ENCODE results near the gene TMEM190.
A peak's percentile ranks its signal among the peaks of the same experiment; 100 is the strongest.

TMEM190 gene

DNA sequence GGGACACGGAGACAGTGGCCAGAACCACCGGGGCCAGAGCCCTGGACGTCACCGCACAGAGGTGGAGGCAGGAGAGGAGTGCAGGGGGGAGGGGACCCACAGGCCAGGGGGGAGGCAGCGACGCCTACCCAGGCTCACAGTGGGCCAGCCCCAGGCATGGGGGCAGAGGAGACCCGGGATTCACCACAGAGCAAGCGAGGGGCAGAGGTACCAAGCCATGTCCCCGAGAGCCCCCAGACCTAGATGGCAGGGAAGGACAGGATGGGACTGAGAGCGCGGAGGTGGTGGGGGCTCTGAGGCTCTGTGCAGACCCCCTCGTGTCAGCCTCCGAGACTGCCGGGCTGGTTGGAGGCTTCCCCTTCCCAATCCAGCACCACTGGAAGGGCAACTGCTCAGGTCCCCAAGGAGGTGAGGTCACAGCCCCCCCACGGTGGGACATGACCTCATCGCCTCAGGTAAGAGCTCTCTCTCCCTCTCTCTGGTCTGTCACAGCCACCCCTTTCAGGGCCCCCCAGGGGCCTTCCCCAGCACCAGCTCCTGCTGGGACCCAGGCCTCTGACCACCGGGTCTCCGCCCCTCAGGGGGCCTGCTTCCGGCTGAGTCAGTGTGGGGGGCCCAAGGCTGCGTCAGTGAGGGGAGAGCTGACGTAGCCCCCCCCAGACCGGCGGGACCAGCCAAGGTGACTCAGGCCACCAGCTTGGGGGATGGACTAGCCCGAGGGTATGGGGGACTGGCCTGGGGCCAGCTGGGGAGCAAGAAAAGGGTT, 4.1 kb upstream of the TMEM190 start:
- no peak for DNase-seq

DNA sequence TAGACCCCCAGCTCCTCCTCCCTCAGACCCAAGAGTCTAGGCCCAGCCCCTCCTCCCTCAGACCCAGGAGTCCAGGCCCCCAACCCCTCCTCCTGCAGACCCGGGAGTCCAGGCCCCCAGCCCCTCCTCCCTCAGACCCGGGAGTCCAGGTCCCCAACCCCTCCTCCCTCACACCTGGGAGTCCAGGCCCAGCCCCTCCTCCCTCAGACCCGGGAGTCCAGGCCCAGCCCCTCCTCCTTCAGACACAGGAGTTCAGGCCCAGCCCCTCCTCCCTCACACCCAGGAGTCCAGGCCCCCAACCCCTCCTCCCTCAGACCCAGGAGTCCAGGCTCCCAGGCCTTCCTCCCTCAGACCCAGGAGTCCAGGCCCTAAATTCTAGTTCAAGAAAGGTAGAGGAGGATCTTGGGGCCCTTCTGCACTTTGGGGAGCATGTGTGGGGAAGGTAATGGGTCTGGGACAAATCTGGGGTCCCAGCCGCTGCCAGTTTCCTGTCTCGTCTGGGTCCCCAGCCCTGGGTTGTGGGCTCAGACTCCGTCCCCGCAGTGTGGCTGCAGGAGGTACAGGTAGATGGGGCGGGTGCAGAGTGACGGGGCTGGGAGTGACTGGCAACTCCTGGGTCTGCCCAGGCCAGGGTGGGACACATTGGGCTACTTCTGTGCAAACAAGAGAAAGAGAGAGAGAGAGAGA, 3.2 kb upstream of the TMEM190 start:
- no peak for DNase-seq

DNA sequence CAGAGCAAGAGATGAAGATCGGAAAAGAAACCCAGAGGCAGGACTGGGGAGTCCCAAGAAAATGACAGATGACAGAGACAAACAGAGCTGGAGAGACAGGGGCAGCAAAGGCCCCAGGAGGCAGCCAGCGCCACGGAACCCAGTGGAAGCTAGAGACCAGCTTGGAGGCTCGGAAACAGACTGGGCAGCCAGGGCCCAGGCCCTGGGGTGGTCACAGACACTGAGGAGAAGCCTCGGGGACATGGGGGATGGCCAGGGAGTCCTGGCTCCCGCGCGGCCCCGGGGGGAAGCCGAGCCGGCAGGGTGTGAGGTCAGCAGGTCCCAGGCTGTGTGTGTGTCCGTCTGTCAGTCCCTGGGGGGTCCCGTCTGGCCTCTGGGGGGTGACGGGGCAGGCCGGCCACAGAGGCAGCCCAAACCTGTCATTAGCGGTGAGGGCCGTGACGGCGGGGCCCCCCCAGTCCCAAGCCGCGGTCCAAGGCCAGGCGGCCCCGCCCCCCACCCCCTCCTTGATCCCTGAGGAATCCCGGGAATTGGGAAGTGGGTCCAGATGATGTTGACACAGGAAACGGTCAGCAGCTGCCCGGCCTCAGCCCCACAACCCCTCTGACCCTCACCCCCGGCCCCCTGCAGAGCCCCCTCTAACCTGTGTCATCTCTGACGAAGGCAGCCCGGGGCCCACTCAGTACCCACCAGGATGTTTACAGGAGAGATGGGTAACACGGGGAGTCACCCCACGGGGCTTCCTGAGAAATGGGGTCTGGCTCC, 2.5 kb upstream of the TMEM190 start:
- no peak for DNase-seq

DNA sequence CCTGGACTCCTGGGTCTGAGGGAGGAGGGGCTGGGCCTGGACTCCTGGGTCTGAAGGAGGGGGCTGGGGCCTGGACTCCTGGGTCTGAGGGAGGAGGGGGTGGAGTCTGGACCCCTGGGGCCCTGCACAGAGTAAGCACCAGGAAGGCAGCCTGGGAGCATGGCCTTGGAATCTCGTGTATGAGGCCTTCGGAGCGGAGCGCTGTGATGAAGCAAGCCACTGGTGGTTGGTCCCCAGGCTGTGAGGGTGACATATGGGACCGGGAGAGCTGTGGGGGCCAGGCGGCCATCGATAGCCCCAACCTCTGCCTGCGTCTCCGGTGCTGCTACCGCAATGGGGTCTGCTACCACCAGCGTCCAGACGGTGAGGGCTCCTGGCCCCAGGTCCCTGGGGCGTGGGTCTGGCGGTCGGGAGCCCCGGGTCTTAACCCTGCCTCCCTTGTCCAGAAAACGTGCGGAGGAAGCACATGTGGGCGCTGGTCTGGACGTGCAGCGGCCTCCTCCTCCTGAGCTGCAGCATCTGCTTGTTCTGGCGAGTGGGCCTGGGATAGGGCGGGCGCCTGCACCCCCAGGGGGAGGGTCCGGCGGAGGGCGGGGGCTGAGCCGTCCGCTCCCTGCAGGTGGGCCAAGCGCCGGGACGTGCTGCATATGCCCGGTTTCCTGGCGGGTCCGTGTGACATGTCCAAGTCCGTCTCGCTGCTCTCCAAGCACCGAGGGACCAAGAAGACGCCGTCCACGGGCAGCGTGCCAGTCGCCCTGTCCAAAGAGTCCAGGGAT, 918 bp downstream of the TMEM190 start:
- DNase-seq, result no peak

DNA sequence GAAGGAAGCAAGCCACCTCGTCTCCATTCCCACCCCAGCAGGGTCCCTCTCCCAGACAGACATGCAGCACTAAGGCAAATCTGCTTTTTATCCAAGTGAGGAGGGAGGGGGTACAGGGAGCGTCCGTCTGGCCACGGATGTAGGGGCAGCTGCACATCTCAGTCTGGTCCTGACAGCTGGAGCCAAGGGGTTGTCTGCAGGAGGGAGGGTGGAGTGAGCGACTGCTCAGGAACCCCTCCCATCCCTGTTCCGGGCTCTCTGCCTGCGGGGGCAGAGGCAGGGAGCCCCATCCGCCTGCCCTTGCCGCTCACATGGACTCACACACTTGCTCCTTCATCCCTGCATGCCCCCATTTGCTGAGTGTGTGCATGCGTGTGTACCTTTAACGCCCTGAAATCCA, 2.5 kb downstream of the TMEM190 start:
- DNase-seq, result no peak

DNA sequence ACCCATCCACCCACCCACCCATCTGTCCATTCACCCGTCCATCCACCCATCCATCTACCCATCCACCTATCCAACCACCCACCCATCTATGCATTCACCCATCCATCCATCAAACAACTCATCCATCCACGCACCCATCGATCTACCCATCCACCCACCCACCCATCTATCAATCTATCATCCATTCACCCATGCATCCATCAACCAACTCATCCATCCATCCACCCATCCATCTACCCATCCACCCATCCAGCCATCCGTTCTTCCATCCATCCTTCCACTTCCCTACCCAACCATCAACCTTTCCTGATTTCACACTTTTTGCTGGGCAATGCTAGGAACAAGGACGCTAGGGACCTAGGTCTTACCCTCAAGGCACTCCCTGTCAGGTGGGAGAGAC, 5.4 kb downstream of the TMEM190 start:
- no peak for DNase-seq

DNA sequence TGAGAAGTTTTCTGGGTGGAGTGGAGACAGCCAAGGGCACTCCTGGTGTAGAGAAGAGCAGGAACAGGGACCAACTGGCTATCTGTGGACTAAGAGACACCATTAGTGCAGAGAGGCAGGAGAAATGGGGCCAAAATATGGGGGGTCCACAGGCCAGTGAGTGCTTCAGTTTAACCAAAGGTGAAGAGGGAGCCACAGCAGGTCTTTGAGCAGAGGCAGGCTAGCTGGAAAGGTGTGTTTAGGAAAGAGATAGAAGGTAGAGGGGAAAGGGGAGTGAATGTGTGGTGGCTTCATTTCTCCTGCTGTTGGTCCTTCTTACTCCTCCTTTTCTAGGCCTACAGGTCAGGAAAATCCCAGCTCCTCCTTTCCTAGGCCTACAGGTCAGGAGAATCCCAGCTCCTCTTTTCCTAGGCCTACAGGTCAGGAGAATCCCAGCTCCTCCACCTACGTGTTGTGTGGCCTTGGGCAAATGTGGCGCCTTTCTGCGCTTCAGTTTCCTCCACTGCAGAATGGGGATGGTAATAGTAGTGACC, 6.0 kb downstream of the TMEM190 start:
- DNase-seq, result no peak

DNA sequence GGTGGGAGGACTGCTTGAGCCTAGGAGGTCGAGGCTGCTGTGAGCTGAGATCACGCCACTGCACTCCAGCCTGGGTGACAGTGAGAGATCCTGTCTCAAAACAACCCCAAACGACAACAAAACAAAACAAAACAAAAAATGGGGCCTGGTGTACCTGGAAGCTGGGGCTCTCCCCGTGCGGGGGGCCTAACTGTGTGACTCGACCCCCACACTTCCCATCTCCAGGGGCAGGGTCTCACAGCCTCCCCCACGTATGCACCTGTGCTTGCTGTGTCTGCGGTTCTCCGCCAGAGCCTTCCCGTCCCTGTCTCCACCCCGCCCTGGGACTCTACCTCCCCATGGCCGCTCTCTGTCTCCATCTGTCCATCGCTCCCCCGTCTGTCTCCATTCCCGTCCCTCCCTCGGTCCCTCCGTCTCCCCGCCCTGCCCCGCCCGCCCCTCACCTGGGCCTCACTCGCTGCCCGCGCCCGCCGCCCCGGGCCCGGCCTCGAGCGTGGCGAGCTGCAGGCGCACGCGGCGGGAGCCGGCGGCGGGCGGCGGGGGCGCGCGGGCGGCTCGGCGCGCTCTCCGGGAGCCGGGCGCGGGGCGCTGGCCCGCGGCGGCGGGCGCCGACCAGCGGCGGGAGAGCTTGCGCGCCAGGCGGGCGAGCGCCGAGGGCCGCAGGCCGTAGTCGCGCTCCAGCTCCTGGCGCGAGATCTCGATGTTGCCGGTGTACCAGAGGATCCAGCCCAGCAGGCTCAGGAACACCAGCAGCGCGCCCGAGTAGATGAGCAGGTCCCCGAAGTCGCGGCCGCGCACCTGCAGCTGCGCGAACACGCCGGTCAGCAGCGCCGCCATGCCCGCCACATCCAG, 6.9 kb downstream of the TMEM190 start:
- DNase-seq, result peak; percentile 61

DNA sequence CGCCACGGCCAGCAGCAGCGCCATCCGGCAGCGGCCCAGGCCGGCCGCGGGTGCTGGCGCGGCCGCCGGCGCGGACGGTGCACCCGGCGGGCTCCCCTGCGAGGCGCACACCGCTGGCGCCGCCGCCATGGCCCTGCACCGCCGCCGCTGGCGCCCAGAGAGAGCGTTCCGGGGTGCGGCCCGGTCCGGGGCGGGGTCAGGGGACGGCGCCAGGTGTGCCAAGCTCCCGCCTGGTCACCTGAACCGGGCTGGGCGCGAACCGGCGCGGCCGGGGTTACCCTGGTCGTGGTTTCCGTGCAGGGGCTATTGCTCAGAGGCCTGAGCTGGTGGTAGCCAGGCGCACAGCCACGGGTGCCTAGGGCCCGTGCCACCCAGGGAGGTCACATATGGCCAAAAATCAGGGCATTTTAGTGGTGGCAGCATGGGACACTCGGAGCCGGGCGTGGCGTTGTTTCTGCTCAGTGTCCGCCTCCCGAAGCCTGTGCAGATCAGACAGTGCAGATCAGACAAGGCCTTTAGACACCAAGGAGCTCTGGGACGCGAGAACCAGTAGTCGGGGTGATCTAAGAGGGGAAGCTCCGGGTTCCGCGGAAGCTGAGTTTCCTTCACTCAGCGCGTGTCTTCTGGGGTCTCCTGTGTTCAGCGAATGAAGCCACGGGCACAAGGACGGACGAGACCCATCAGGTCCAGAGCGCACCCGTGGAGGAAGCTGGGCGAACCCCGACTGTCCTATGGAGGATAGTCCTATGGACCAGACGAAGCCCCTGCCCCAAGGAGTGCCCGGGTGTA, 7.7 kb downstream of the TMEM190 start, which contains the start of gene TMEM238:
Gene TMEM238 (minus strand): TSS at position 162 of the 789 bp plus-strand sequence. CDS start 33 bp downstream, at position 129.
- no peak for DNase-seq

DNA sequence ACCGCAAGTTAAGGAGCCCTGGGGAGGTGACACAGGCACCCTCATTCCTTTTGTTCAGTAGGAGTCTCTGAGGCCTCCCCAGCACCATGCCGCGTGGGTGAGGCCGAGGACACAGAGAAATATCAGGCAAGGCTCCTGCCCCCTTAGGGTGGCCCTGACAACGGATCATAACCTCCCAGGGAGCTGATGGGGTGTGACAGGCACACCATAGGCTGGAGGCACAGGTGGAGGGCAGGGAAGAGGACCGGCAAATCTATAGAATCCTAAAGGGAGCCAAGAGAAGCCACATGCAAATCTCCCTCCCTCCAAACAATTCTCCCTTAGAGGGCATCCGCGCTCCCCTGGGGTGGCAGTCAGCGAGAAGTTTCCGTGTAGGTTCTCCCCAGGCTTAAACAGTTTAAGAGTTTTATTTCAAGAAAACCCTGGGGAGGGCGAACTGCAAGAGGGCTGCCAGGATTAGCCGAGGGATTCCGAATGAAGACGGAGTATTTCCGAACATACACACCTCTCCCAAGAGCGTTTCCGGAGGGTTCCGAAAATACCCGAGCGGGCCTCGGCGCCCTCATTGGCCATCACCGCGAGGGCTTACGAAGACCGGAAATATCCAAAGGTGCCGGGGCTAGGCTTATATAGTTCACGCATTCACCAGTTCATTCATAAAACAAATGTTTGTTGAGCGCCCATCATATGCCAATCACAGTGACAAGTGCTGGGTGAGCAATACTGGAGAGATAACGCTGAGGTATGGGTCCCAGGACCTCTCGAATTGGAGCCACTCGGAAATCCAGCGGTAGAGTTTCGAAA, 8.5 kb downstream of the TMEM190 start:
- peak; percentile 83 for DNase-seq

DNA sequence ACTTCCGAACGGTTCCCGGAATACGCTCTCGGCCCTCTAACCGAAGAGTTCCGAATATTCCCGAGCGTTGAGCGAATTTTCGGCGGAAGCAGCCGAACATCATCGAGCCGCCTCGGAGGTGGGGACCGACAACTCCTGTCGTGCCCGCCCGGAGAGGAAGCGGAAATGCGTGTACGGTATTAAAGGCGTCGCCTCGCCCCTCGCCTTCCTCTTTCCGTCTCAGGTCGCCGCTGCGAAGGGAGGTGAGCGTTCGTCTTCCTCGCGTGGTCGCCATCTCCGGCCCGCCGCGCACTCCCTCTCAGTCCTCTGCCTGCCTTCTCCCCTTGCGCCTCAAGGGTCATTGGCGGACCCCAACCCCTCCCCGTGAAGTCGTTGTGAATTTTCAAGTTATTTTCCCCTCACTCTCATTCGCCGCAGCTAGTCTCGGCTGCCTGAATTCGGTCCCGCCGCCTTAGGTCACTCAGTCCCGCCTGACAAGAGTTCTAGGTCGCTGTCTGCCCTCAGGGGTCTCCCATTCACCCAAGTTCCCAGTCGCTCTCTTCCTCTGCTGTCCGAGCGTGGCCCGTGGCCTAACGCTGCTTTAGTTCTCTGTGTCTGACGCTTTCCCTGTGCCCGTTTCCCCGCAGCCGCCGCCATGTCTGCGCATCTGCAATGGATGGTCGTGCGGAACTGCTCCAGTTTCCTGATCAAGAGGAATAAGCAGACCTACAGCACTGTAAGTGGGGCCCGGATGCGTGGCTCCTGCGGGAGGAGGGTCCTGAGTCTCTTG, 9.3 kb downstream of the TMEM190 start, which contains the start of gene RPL28:
Gene RPL28 (plus strand): TSS at position 209 of the 769 bp plus-strand sequence. CDS start 426 bp downstream, at position 635.
- peak; percentile 96 for DNase-seq

DNA sequence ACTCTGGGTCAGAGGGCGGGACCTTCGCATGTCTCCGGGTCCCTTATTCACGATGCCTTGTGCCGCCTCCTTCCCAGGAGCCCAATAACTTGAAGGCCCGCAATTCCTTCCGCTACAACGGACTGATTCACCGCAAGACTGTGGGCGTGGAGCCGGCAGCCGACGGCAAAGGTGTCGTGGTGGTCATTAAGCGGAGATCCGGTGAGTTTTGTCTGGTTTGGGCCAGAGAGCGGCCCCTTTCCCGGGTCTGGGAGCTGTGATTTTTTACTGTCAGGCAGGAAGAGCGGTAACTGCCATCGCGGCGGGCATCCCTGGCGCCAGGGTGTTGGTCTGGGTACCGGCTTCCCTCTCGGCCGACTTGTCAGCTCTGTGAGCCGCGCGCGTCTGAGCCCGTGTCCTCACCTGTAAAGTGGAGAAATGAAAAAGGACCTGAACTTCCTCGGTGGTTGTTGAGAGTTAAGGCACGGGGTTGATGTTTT, 9.9 kb downstream of the TMEM190 start:
- no peak for DNase-seq

DNA sequence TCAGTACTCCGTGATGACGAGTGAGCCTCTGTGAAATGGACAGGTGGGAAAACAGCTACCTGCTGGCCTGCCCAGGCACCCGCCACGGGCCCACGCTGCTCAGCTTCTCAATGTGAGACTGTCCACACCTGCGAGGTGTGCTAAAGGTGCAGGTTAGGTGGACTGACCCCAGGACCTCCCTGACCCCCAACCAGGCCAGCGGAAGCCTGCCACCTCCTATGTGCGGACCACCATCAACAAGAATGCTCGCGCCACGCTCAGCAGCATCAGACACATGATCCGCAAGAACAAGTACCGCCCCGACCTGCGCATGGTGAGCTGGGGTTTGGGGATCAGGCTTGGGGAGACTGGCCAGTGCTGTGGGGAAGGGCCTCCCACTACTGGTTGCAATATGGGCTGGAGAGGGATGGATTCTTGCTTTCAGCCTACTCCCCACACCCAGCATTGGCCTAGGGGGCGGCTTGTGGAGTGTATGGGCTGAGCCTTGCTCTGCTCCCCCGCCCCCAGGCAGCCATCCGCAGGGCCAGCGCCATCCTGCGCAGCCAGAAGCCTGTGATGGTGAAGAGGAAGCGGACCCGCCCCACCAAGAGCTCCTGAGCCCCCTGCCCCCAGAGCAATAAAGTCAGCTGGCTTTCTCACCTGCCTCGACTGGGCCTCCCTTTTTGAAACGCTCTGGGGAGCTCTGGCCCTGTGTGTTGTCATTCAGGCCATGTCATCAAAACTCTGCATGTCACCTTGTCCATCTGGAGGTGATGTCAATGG, 11.3 kb downstream of the TMEM190 start:
- DNase-seq, result no peak

DNA sequence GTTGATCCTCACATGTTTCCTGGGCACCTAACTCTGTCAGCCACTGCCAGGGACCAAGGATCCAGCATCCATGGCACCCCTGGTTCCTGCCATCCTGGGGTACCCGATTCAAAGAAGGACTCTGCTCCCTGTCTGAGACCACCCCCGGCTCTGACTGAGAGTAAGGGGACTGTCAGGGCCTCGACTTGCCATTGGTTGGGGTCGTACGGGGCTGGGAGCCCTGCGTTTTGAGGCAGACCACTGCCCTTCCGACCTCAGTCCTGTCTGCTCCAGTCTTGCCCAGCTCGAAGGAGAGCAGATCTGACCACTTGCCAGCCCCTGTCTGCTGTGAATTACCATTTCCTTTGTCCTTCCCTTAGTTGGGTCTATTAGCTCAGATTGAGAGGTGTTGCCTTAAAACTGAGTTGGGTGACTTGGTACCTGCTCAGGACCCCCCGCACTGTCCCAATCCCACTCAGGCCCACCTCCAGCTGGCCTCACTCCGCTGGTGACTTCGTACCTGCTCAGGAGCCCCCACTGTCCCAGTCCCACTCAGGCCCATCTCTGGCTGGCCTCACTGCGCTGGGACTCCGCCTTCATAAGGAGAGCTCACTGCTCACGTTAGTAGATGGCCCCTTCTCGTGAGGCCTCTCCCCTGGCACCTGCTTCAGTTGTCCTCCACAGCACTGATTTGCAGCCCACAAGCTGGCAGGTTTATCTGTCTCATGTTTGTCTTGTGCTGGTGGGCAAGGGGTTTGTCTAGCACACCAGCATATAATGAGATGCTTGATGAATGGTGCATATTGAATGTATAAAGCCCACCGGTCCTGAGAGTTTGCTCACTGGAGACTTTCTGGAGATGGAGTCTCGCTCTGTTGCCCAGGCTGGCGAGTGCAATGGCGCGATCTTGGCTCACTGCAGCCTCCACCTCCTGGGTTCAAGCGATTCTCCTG, 13.0 kb downstream of the TMEM190 start:
- DNase-seq, result no peak

DNA sequence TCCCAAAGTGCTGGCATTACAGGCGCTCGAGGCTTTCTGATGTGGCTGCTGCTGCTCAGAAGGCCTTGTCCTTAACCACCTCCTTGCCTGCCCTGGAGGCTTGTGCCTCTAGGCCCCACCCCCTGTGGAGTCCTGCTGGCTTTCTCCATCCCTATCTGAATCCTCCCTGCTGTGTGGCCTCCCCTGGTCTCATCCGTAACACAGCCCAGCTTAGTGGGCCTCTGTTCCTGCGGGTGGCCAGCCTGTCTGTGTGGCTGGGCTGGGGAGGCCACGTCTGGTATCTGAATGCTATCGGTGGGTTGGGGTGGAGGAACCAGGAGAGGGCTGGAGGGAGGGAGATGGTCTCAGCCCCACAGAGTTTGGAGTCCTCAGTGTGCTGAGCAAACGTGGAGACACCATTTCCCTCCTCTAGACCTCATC, 13.8 kb downstream of the TMEM190 start:
- DNase-seq, result no peak

DNA sequence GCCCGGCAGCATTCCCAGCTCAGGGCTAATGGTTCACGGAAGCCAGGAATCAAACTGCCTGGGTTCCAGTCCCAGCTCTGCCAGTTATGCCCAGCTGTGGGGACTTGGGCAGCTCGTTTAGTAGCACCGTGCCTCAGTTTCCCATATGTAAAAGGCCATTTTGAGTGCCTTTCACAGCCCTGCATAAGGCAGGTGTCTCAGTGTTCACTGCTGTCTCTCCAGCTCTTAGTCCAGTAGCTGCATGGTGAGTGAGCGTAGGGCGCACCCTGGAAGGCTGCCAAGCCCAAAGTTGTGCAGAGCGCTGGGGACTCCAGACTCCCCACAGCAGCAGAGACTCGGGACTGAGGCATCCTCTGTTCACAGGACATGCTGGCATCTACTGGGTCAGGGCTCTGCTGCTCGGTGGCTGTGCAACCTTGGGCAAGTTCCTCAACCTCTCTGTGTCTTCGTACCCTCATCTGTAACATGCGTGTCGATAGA, 14.6 kb downstream of the TMEM190 start:
- DNase-seq, result no peak
